ENCODE results near the gene TCFL5.
"Not testable (repeated sequence)": the region's sequence is repeated elsewhere in the genome, so short reads cannot be mapped to it uniquely, and the experiment has no call there.

The TCFL5 gene

DNA sequence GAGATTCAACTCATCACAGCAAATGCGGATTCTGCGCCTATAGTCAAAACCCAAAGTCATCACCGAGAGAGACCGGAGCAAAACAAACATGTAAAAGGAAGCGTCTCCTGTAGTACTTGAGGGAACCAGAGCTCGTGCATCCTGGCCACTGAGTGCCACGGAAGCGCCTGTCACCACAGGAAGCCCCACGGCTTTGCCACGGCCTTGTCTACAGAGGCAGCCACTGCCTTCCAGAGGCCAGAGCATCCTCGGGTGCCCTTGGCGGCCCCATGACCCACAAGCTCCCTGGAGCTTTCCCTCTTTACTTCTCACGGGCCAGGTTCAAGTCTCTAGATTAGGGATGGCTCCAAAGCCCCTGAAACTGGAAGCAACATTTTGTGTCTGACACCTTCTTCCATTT is 7.5 kb downstream of the TCFL5 start:
- no peak overlapping the region for H3K4me3 ChIP-seq (ENCODE audit: insufficient read depth, low read length, poor library complexity, severe bottlenecking)
- peaks cover 2% of the 10 kb centered on the region; the same call in 1 of the 2 replicates for H3F3A ChIP-seq (ENCODE audit: insufficient read depth)
- no peaks in the 10 kb centered on the region for H3K27me3 ChIP-seq (ENCODE audit: low read length)
- no peaks in the 10 kb centered on the region for H3K79me2 ChIP-seq (ENCODE audit: insufficient read depth, low read length)
- H3K9ac ChIP-seq (ENCODE audit: low read length): no peak overlapping the region
- H3K9me3 ChIP-seq (ENCODE audit: insufficient read depth, low read length): no peaks in the 10 kb centered on the region
- no peak overlapping the region for H3K4me2 ChIP-seq (ENCODE audit: low read depth, low read length, poor library complexity, severe bottlenecking)
- H2AFZ ChIP-seq (ENCODE audit: low read depth, low read length, severe bottlenecking): no peak overlapping the region
- no peak overlapping the region for H3K27ac ChIP-seq (ENCODE audit: low read depth, low read length)
- no peaks in the 10 kb centered on the region for H4K20me1 ChIP-seq (ENCODE audit: low read depth, low read length)
- TF ChIP-seq, protein P1, sequence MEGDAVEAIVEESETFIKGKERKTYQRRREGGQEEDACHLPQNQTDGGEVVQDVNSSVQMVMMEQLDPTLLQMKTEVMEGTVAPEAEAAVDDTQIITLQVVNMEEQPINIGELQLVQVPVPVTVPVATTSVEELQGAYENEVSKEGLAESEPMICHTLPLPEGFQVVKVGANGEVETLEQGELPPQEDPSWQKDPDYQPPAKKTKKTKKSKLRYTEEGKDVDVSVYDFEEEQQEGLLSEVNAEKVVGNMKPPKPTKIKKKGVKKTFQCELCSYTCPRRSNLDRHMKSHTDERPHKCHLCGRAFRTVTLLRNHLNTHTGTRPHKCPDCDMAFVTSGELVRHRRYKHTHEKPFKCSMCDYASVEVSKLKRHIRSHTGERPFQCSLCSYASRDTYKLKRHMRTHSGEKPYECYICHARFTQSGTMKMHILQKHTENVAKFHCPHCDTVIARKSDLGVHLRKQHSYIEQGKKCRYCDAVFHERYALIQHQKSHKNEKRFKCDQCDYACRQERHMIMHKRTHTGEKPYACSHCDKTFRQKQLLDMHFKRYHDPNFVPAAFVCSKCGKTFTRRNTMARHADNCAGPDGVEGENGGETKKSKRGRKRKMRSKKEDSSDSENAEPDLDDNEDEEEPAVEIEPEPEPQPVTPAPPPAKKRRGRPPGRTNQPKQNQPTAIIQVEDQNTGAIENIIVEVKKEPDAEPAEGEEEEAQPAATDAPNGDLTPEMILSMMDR (IDR thresholded peaks at IDR 0.05; ENCODE audit: insufficient read depth, low read length, poor library complexity, severe bottlenecking): no peak
- no peak for TF ChIP-seq EZH2phosphoT487 (conservative IDR thresholded peaks at IDR 0.05; ENCODE audit: low read length)
- no peaks in the 10 kb centered on the region for H3K9me2 ChIP-seq (replicated peaks; ENCODE audit: insufficient read depth, low read length)
- 0 out of 2 replicates have a peak, but pooled peaks cover 3% of the 10 kb centered on the region for H3K36me3 ChIP-seq (ENCODE audit: low read length)

DNA sequence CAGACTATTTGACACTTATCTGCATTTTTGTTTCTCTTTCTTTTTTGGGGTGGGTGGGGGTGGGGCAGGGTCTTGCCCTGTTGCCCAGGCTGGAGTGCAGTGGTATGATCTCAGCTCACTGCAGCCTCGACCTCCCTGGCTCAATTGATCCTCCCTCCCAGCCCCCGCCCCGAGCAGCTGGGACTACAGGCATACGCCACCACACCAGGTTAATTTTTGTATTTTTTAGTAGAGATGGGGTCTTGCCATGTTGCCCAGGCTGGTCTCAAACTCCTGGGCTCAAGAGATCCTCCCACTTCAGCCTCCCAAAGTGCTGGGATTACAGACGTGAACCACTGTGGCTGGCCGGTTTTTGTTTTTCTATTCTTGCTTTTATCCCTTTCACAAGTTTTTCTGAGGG is 8.3 kb downstream of the TCFL5 start:
- H3F3A ChIP-seq (ENCODE audit: insufficient read depth); H3K9me2 ChIP-seq (replicated peaks; ENCODE audit: insufficient read depth, low read length); H4K20me1 ChIP-seq (ENCODE audit: low read depth, low read length); H3K9me3 ChIP-seq (ENCODE audit: insufficient read depth, low read length); H3K4me2 ChIP-seq (ENCODE audit: low read depth, low read length, poor library complexity, severe bottlenecking); H3K36me3 ChIP-seq (ENCODE audit: low read length); H2AFZ ChIP-seq (ENCODE audit: low read depth, low read length, severe bottlenecking); H3K9ac ChIP-seq (ENCODE audit: low read length); H3K27ac ChIP-seq (ENCODE audit: low read depth, low read length); H3K4me3 ChIP-seq (ENCODE audit: insufficient read depth, low read length, poor library complexity, severe bottlenecking); H3K27me3 ChIP-seq (ENCODE audit: low read length); H3K79me2 ChIP-seq (ENCODE audit: insufficient read depth, low read length): not testable (repeated sequence)

DNA sequence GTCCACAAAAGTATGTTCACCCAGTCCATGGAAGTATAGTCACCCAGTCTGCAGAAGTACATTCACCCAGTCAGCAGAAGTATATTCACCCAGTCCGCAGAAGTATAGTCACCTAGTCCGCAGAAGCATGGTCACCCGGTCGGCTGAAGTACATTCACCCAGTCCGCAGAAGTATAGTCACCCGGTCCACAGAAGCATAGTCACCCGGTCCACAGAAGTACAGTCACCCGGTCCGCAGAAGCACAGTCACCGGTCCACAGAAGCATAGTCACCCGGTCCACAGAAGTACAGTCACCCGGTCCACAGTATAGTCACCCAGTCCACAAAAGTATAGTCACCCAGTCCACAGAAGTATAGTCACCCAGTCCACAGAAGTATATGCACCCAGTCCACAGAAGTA is 8.8 kb downstream of the TCFL5 start:
- no peak for TF ChIP-seq EZH2phosphoT487 (conservative IDR thresholded peaks at IDR 0.05; ENCODE audit: low read length)
- TF ChIP-seq, protein P1 (IDR thresholded peaks at IDR 0.05; ENCODE audit: insufficient read depth, low read length, poor library complexity, severe bottlenecking): no peak
- Histone ChIP-seq H3K27ac (ENCODE audit: low read depth, low read length) (no peak overlapping the region), H3K36me3 (ENCODE audit: low read length) (0 out of 2 replicates have a peak, but pooled peaks cover 3% of the 10 kb centered on the region), H3K9ac (ENCODE audit: low read length) (no peak overlapping the region), H3K9me2 (replicated peaks; ENCODE audit: insufficient read depth, low read length) (no peaks in the 10 kb centered on the region), H3K4me3 (ENCODE audit: insufficient read depth, low read length, poor library complexity, severe bottlenecking) (no peak overlapping the region), H3F3A (ENCODE audit: insufficient read depth) (no peaks in the 10 kb centered on the region; the same call in 1 of the 2 replicates), H2AFZ (ENCODE audit: low read depth, low read length, severe bottlenecking) (no peak overlapping the region), H4K20me1 (ENCODE audit: low read depth, low read length) (no peaks in the 10 kb centered on the region), H3K27me3 (ENCODE audit: low read length) (no peaks in the 10 kb centered on the region), H3K79me2 (ENCODE audit: insufficient read depth, low read length) (no peaks in the 10 kb centered on the region), H3K9me3 (ENCODE audit: insufficient read depth, low read length) (no peaks in the 10 kb centered on the region), H3K4me2 (ENCODE audit: low read depth, low read length, poor library complexity, severe bottlenecking) (no peak overlapping the region)

DNA sequence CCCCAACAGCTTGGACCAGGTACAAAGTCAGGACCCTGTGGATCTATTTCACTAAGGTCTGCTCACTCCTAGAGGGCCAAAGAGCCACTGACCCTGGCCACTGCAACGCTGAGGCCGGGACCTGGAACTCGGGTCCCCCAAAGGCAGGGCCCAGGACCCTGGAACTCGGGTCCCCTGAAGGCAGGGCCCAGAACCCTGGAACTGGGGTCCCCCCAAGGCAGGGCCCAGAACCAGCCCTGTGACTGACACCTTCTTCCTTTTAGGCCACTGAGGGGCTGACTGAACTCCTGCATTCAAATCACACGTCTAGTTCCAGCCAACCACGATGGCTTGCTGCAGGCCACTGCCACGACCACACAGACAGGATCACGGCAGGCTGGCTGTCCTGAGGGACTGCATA is 9.4 kb downstream of the TCFL5 start:
- Histone ChIP-seq H3K79me2 (ENCODE audit: insufficient read depth, low read length) (no peaks in the 10 kb centered on the region), H3F3A (ENCODE audit: insufficient read depth) (no peaks in the 10 kb centered on the region), H3K27ac (ENCODE audit: low read depth, low read length) (no peak overlapping the region), H3K4me2 (ENCODE audit: low read depth, low read length, poor library complexity, severe bottlenecking) (no peak overlapping the region), H3K9me3 (ENCODE audit: insufficient read depth, low read length) (no peaks in the 10 kb centered on the region), H3K4me3 (ENCODE audit: insufficient read depth, low read length, poor library complexity, severe bottlenecking) (no peak overlapping the region), H4K20me1 (ENCODE audit: low read depth, low read length) (no peaks in the 10 kb centered on the region), H3K9me2 (replicated peaks; ENCODE audit: insufficient read depth, low read length) (no peaks in the 10 kb centered on the region), H3K36me3 (ENCODE audit: low read length) (0 out of 2 replicates have a peak, but pooled peaks cover 3% of the 10 kb centered on the region), H3K9ac (ENCODE audit: low read length) (no peak overlapping the region), H3K27me3 (ENCODE audit: low read length) (no peaks in the 10 kb centered on the region), H2AFZ (ENCODE audit: low read depth, low read length, severe bottlenecking) (no peak overlapping the region)
- TF ChIP-seq, protein P1 (IDR thresholded peaks at IDR 0.05; ENCODE audit: insufficient read depth, low read length, poor library complexity, severe bottlenecking): no peak
- TF ChIP-seq EZH2phosphoT487 (conservative IDR thresholded peaks at IDR 0.05; ENCODE audit: low read length): no peak

Measured in SU-DHL-6 (cell line).